Fibroblast of villous mesenchyme (primary cell): ENCODE measurements around the gene STMND1. TPM values are rescaled to one million over a fixed set of nuclear protein-coding genes. Genes with fewer than 3 reads are reported as not detected.

Source experiments
- DNase-seq: peaks from one replicate; pipeline ENCODE4 v3.0.0-alpha.2; 2010; ENCODE audit warnings: low read depth
- H3K4me3 ChIP-seq: 2 replicates; pipeline ENCODE4 v1.5.1; 2011; ENCODE audit warnings: low read depth, mild to moderate bottlenecking, low read length
- CTCF ChIP-seq: IDR thresholded peaks from 2 replicates; pipeline ENCODE4 v1.5.1; 2012; ENCODE audit warnings: low read depth, mild to moderate bottlenecking, low read length; ENCODE audit not compliant: insufficient read depth
- total RNA-seq: library from RNA; depleted of rRNA; stranded (reverse); fragments of >200 nt; gene quantifications from 2 replicates; pipeline ENCODE4 v1.2.3, GENCODE V29; 2012

Gene STMND1
- total RNA-seq, 1 donor = under 0.01 TPM

DNA sequence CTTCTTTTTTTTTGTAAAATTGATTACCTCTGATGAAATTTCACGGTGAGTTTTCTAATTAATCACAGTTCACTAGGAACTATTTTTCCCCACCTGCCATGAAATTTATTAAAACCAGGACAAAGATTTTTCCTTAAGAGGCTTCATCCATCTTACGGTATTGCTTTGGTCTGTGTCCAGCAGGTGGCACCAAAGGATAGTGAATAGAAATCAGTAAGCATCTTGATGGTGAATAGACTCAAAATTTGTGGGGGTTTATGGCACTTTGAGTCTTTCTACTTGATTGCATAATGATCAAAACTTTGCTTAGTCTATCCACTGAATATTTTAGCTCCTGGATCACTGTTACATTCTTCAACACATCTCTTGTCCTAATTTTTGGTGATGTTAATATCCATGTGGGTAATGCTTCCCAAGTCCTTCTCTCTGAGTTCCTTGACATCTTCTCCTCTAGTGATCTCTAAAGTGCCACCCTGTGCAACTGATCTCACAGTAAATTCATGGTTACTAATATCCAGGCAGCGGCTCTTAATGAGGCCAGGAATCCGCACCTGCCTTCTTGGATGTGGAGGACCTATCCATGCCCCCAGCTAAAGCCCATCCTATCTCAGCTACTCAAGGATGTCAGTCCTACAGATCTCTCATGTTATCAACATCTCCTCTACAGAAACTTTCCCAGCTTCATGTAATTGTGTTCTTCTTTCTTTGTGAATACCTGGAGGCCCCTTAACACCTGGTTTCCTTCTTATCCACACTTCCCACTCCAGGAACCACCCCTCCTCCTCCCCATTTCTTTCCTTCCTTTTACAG, 54.5 kb downstream of the STMND1 start:
- DNase-seq = peak; percentile 89
- TF ChIP-seq CTCF = peak; percentile 76
- no peak overlapping the region for H3K4me3 ChIP-seq

- no peak overlapping the region for H3K4me3 ChIP-seq
- no peak for TF ChIP-seq CTCF
- DNase-seq = no peak
These were observed 55.1 kb downstream of the STMND1 start for GRCh38 chr6:17156966-17157365.

DNA sequence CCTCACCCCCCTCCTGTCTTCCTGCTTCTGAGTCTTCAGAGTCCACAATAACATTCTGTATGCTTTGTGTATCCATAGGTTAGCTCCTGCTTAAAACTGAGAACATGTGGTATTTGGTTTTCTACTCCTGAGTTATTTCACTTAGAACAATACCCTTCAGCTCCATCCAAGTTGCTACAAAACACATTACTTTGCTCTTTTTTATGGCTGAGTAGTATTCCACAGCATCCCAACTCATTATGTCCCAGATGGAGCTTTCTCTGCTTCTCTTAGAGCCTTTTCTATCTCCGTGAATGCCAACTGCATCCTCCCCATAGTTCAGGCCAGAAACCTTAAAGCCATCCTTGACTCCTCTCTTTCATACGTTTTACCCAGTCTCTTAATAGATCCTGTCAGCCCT, 55.8 kb downstream of the STMND1 start:
- TF ChIP-seq CTCF = no peak
- H3K4me3 ChIP-seq = no peak overlapping the region
- no peak for DNase-seq

GRCh38 chr6:17159240-17159639, 57.4 kb downstream of the STMND1 start:
- TF ChIP-seq CTCF = no peak
- no peak overlapping the region for H3K4me3 ChIP-seq
- no peak for DNase-seq

DNA sequence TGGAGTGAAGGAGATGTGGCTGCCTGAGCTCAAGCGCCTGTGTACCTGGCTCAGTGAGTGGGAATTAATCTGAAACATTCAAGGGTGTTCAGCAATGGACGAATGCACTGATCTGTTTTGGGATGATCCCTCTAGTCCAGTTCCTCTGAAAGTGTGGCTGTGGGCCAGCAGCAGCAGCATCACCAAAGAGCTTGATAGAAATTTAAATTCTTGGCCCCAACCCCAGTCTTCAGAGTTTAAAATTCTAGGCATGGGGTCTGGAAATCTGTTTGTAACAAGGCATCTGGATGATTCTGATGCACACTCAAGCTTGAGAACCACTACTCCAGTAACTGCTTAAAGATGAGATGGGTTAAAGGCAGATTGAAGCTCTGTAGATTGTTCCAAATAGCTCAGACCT, 59.2 kb downstream of the STMND1 start:
- no peak for DNase-seq
- TF ChIP-seq CTCF = no peak
- H3K4me3 ChIP-seq = no peak overlapping the region

GRCh38 chr6:17165383-17165782, 63.5 kb downstream of the STMND1 start:
- DNase-seq = peak; percentile 16
- H3K4me3 ChIP-seq = no peak overlapping the region
- no peak for TF ChIP-seq CTCF
